Motor neuron (in vitro differentiated cells): Measurements from ENCODE around the gene CWC22. TPM values are rescaled to one million over a fixed set of nuclear protein-coding genes. Genes with fewer than 3 reads are reported as not detected.
"Not testable (repeated sequence)": the region's sequence is repeated elsewhere in the genome, so short reads cannot be mapped to it uniquely, and the experiment has no call there.

ENCODE experiments used
- ATAC-seq, 8 experiments: fragments of 200-7000 bp; cut with Tn5 transposase; replicated peaks in 6 of 8; 2 replicates each; pipeline ENCODE4 v1.8.0; 2021; ENCODE audit warnings: mild to moderate bottlenecking in 8 of 8, moderate library complexity in 8 of 8
- H3K27ac ChIP-seq, 2 donors: fragments of 250-450 bp; sonication (Bioruptor Pico); 2 replicates each; pipeline ENCODE4 v1.9.0; 2021; ENCODE audit warnings: antibody characterized with exemption in 2 of 2, mild to moderate bottlenecking in 2 of 2, moderate library complexity in 1 of 2
- H3K4me1 ChIP-seq, 2 donors: fragments of 250-450 bp; sonication (Bioruptor Pico); replicated peaks in 1 of 2; 2 replicates each; pipeline ENCODE4 v1.6.1; 2021; ENCODE audit warnings: antibody characterized with exemption in 2 of 2, mild to moderate bottlenecking in 2 of 2, moderate library complexity in 1 of 2
- H3K4me3 ChIP-seq, 5 donors: fragments of 250-450 bp; sonication (Bioruptor Pico); 2 replicates each; pipeline ENCODE4 v1.9.0; 2021; ENCODE audit warnings: antibody characterized with exemption in 5 of 5, mild to moderate bottlenecking in 5 of 5, moderate library complexity in 4 of 5
- WGBS, 10 experiments: fragments of 450-650 bp; shearing (Covaris generic); methylation state at CpG; one replicate each; pipeline ENCODE4 v1.0.0; 2022; 5-methylcytosine and 5-hydroxymethylcytosine counted together
- in situ Hi-C, 9 experiments: fragments of 400-800 bp; cut with MboI; loops; one replicate each; pipeline ENCODE4 v1.15.0; 2021; ENCODE audit warnings: low sequenced_read_pairs in 9 of 9, low pct_unique_long_range_greater_than_20kb in 2 of 9; ENCODE audit not compliant: unreplicated experiment in 9 of 9
- total RNA-seq, 8 experiments: library from RNA; unstranded; fragments of 300-600 nt; gene quantifications; 2 replicates each; pipeline versions ENCODE4 v1.2.3 to v1.2.4, GENCODE V29; 2022

CWC22 gene
- total RNA-seq, 8 experiments from 2014 or later: 15.1 to 25.9 (median 19.7) TPM

GRCh38 chr2:179936654-179937053, 70.4 kb downstream of the CWC22 start:
- 81 to 100% (median 100%) methylated on average over 1 to 3 of the region's 3 CpGs; no CpG with 5 or more reads in 1 of the 10 experiments for WGBS, 10 experiments
- in situ Hi-C loops: loop anchor here in 1 of 9 experiments (25.0 kb wide), 1 partner anchor 549 kb away; no protein-coding TSS in a partner anchor
- Histone ChIP-seq H3K27ac (no peak overlapping the region), H3K4me3 (no peak overlapping the region), H3K4me1 (no peaks in the 10 kb centered on the region)
- ATAC-seq: peak in 1 of 8 experiments; percentile 47

DNA sequence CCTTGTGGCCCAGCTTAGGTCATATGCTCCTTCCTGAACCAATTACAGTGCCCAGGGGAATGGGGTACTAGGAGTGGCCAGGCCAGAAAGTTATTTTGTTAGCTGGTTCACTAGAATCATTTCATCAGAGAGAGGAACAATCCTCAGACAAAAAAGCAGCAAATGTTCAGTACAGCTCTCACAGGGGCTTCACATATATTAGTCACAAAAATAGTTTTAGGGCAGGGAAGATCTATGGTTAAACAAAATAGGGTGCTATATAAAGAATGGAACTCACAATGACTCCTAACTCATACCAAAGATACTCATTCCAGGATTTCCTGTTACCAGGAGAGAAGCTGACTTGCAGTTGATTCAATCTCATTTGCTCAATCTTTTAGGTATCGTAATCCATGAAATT, 71.0 kb downstream of the CWC22 start:
- Histone ChIP-seq H3K4me3 (no peak overlapping the region), H3K27ac (no peak overlapping the region), H3K4me1 (no peaks in the 10 kb centered on the region)
- no peak for ATAC-seq
- in situ Hi-C loops: loop anchor here in 1 of 9 experiments (25.0 kb wide), 1 partner anchor 549 kb away; no protein-coding TSS in a partner anchor
- WGBS, 10 experiments: 86 to 100% (median 100%) methylated on average over 1 of the region's 1 CpG; no CpG with 5 or more reads in 4 of the 10 experiments

DNA sequence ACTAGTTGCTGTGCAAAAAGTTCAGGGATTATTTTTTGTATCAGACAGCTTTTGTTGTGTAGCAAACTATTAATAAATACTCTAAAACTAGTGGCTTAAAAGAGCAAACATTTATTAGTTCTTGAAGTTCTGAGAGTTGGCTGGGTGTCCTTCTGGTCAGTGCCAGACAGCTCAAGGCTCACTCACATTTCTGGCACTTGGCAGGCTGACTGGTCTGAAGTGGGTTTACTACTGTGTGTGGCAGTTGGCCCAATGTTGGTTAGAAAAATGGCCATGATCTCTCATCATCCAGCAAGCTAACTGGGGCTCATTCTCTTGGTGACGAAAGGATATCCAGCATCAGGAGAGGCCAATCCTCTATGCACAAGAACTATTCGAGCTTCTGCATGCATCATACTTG, 74.3 kb downstream of the CWC22 start:
- Histone ChIP-seq H3K27ac (no peak overlapping the region), H3K4me1 (no peaks in the 10 kb centered on the region), H3K4me3 (no peak overlapping the region)
- WGBS, 10 experiments: 60 to 100% (median 100%) methylated on average over 1 to 2 of the region's 2 CpGs; no CpG with 5 or more reads in 4 of the 10 experiments
- no peak for ATAC-seq
- in situ Hi-C loops: loop anchor here in 1 of 9 experiments (25.0 kb wide), 1 partner anchor 545 kb away; no protein-coding TSS in a partner anchor

GRCh38 chr2:179931502-179931901, 75.6 kb downstream of the CWC22 start:
- ATAC-seq: no peak
- no peaks in the 10 kb centered on the region for H3K4me1 ChIP-seq
- H3K4me3 ChIP-seq: no peak overlapping the region
- WGBS, 10 experiments: 50 to 100% (median 70%) methylated on average over 1 to 3 of the region's 3 CpGs
- in situ Hi-C loops: loop anchor here in 1 of 9 experiments (25.0 kb wide), 1 partner anchor 544 kb away; no protein-coding TSS in a partner anchor
- H3K27ac ChIP-seq: no peak overlapping the region

DNA sequence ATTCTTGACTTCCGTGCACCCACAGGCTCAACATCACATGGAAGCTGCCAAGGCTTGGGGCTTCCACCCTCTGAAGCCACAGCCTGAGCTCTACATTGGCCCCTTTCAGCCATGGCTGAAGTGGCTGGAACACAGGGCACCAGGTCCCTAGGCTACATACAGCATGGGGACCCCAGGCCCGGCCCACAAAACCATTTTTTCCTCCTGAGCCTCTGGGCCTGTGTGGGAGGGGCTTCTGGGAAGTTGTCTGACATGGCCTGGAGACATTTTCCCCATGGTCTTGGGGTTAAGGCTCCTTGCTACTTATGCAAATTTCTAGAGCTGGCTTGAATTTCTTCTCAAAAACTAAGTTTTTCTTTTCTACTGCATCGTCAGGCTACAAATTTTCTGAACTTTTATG, 77.1 kb downstream of the CWC22 start:
- ATAC-seq, H3K4me3 ChIP-seq, H3K27ac ChIP-seq, H3K4me1 ChIP-seq: not testable (repeated sequence)
- 50 to 100% (median 85%) methylated on average over 1 to 2 of the region's 3 CpGs; no CpG with 5 or more reads in 4 of the 10 experiments for WGBS, 10 experiments
- in situ Hi-C loops: loop anchor here in 1 of 9 experiments (25.0 kb wide), 1 partner anchor 543 kb away; no protein-coding TSS in a partner anchor

- 14 to 79% (median 50%) methylated on average over 1 of the region's 1 CpG; no CpG with 5 or more reads in 3 of the 10 experiments for WGBS, 10 experiments
- in situ Hi-C loops: loop anchor here in 1 of 9 experiments (25.0 kb wide), 1 partner anchor 540 kb away; no protein-coding TSS in a partner anchor
- H3K4me3 ChIP-seq: no peak overlapping the region
- ATAC-seq: no peak
- H3K4me1 ChIP-seq: no peaks in the 10 kb centered on the region
- H3K27ac ChIP-seq: no peak overlapping the region
Observed at GRCh38 chr2:179927041-179927440, 80.1 kb downstream of the CWC22 start.

DNA sequence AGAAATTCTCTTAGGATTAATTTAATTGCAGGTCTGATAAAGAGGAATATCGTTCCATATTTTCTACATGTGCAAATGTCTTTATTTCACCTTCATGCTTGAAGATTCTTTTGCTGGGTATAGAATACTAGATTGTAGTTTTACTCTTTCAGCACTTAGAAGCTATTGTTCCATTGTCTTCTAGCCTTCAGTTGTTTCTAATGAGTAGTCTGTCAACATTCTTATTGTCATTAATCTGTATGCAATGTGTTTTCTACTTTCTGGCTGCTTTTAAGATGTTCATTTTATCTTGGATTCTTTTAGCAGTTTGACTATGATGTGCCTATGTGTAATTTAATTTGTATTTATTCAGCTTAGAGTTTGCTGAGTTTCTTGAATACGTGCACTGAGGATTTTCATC, 81.4 kb downstream of the CWC22 start:
- no peak overlapping the region for H3K27ac ChIP-seq
- H3K4me1 ChIP-seq: no peaks in the 10 kb centered on the region
- WGBS, 10 experiments: 33 to 77% (median 53%) methylated on average over 1 to 2 of the region's 2 CpGs
- no peak for ATAC-seq
- H3K4me3 ChIP-seq: no peak overlapping the region
- in situ Hi-C loops: loop anchor here in 1 of 9 experiments (25.0 kb wide), 1 partner anchor 538 kb away; no protein-coding TSS in a partner anchor

- in situ Hi-C loops: no loop called here
- Histone ChIP-seq H3K4me3 (no peak overlapping the region), H3K4me1 (no peaks in the 10 kb centered on the region), H3K27ac (no peak overlapping the region)
- ATAC-seq: peak in 1 of 8 experiments; percentile 45
Observed at GRCh38 chr2:179917272-179917671, 89.8 kb downstream of the CWC22 start.

GRCh38 chr2:179915395-179915992, 91.6 kb downstream of the CWC22 start:
- no peak overlapping the region for H3K4me3 ChIP-seq
- H3K27ac ChIP-seq: no peak overlapping the region
- in situ Hi-C loops: no loop called here
- ATAC-seq: peak in 1 of 8 experiments; percentile 12
- 0 to 70% (median 50%) methylated on average over 1 of the region's 1 CpG; no CpG with 5 or more reads in 4 of the 10 experiments for WGBS, 10 experiments
- H3K4me1 ChIP-seq: no peaks in the 10 kb centered on the region

- in situ Hi-C loops: no loop called here
- Histone ChIP-seq H3K27ac (no peak overlapping the region), H3K4me1 (no peaks in the 10 kb centered on the region), H3K4me3 (no peak overlapping the region)
- WGBS, 10 experiments: 56 to 100% (median 79%) methylated on average over 2 to 4 of the region's 4 CpGs; no CpG with 5 or more reads in 1 of the 10 experiments
- ATAC-seq: no peak
Observed at GRCh38 chr2:179913809-179914208, 93.3 kb downstream of the CWC22 start.

- no peak overlapping the region for H3K4me3 ChIP-seq
- H3K27ac ChIP-seq: no peak overlapping the region
- H3K4me1 ChIP-seq: no peaks in the 10 kb centered on the region
- WGBS, 10 experiments: 80 to 100% (median 90%) methylated on average over 1 to 3 of the region's 3 CpGs; no CpG with 5 or more reads in 5 of the 10 experiments
- in situ Hi-C loops: no loop called here
- no peak for ATAC-seq
Observed at GRCh38 chr2:179911569-179911968, 95.5 kb downstream of the CWC22 start.

GRCh38 chr2:179910735-179911113, 96.4 kb downstream of the CWC22 start:
- Histone ChIP-seq H3K4me3 (no peak overlapping the region), H3K27ac (no peak overlapping the region), H3K4me1 (no peaks in the 10 kb centered on the region)
- no peak for ATAC-seq
- in situ Hi-C loops: no loop called here
- WGBS, 10 experiments: 43 to 80% (median 63%) methylated on average over 1 to 3 of the region's 3 CpGs; no CpG with 5 or more reads in 2 of the 10 experiments

DNA sequence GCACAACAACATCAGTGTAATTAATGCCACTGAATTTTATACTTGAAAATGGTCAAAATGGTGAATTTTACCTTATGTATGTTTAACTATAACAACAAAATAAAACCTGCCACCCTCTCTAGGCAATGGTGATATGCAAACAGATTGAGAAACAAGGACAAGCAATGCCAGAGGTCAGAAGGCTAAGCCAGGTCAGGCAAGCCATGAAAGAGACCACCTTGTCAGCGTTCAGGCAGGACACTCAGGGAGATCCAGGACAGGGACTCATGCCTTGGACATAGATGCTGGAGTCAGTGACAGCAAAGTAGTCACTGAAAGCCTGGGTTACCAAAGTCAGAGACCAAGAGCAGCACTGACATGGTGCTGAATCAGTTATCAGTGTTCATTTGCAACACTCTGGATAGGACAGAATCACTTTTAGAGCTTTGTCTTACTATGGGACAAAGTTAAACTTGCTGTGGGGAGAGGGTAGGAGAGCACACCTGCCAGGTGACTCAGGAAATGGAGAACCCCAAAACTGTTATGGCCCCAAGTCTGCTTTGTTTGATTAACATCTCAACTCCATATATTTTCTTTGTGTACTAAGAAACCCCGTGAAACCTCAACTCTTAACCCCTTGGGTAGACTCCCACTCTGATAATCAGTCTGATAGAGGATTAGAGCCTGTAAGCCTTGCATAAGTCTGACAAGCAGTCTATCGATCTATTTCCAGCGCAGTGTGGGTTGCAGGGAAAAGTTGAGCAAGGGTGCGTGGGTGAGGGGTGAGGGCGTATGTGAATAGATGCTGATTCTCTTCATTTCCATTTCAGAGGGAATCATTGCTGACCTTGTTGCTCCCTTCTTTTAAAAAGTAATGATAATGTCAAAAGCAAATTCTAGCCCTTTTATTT, 97.0 kb downstream of the CWC22 start:
- WGBS, 10 experiments: 22 to 74% (median 38%) methylated on average over 2 to 4 of the region's 6 CpGs; no CpG with 5 or more reads in 1 of the 10 experiments
- Histone ChIP-seq H3K4me1 (no peaks in the 10 kb centered on the region), H3K27ac (no peak overlapping the region), H3K4me3 (no peak overlapping the region)
- in situ Hi-C loops: no loop called here
- ATAC-seq: peak in 1 of 8 experiments; percentile 39
